GM12892 (cell line): Measurements from ENCODE around the gene ZNF385A.

Source experiments
- POLR2A ChIP-seq: IDR thresholded peaks from 2 replicates; pipeline ENCODE4 v1.6.1; 2011; ENCODE audit warnings: low read depth, low read length, control low read depth
- POLR2AphosphoS5 ChIP-seq: IDR thresholded peaks from 2 replicates; pipeline ENCODE4 v1.6.1; 2011; ENCODE audit warnings: low read depth, low read length, control low read depth
- TAF1 ChIP-seq: IDR thresholded peaks from 2 replicates; pipeline ENCODE4 v1.6.1; 2011; ENCODE audit warnings: low read depth, mild to moderate bottlenecking, control low read depth, low read length, borderline replicate concordance

DNA sequence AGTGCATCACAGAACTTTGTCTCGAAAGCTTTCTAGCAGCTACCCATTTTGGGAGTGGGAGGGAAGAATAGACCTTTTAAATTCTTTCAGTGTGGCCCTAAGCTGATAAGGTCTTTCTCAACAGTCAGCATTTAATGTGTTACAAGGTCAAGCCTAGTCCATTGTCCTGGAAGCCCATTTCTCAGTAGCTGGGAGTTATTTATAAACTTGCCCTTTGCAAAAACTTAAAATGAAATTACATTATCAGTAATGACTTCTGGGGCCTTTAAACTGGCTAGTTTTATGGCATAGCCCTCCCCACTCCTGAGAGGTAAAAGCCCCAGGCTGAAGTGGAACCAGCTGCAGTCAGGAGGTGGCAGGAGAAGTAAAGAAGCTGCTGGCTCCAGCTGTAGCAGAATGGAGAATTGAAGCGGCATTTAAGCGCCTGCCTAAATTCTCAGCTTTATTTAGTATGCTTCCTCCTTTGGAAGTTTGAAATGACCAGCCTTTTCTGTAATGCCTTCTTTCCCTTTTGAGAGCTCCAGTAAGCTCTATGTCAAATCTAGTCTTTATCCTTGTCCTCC lies 47.2 kb downstream of the ZNF385A start:
- TF ChIP-seq POLR2AphosphoS5 (no peak), POLR2A (no peak), TAF1 (no peak)
